Measurements from ENCODE around the gene WFDC10B. TPM values are rescaled to one million over a fixed set of nuclear protein-coding genes. Genes with fewer than 3 reads are reported as not detected.
"Not testable (repeated sequence)": the region's sequence is repeated elsewhere in the genome, so short reads cannot be mapped to it uniquely, and the experiment has no call there.

WFDC10B gene
- total RNA-seq = 0.49 TPM

- DNase-seq (ENCODE audit: low spot score) = peak; percentile 21
These were observed at the start of gene WFDC10B for GRCh38 chr20:45704969-45705637. Gene WFDC10B, minus strand, starts transcription at chr20:45705019. Its CDS starts 19,027 bp downstream, at chr20:45685992.

- DNase-seq (ENCODE audit: low spot score) = no peak
These were observed 47.9 kb upstream of the WFDC10B start for GRCh38 chr20:45752746-45753145.

GRCh38 chr20:45751721-45752120 is 46.9 kb upstream of the WFDC10B start:
- no peak for DNase-seq (ENCODE audit: low spot score)

- DNase-seq (ENCODE audit: low spot score) = no peak
These were observed 40.2 kb upstream of the WFDC10B start for GRCh38 chr20:45745015-45745414.

- DNase-seq (ENCODE audit: low spot score) = no peak
These were observed 37.8 kb upstream of the WFDC10B start for GRCh38 chr20:45742596-45742995.

GRCh38 chr20:45735988-45736387 is 31.2 kb upstream of the WFDC10B start:
- no peak for DNase-seq (ENCODE audit: low spot score)

GRCh38 chr20:45735552-45735951 is 30.7 kb upstream of the WFDC10B start:
- DNase-seq (ENCODE audit: low spot score) = no peak

- no peak for DNase-seq (ENCODE audit: low spot score)
These were observed 27.4 kb upstream of the WFDC10B start for GRCh38 chr20:45732199-45732598.

- no peak for DNase-seq (ENCODE audit: low spot score)
These were observed 22.2 kb upstream of the WFDC10B start for GRCh38 chr20:45727044-45727443.

GRCh38 chr20:45725134-45725533 is 20.3 kb upstream of the WFDC10B start:
- no peak for DNase-seq (ENCODE audit: low spot score)

GRCh38 chr20:45722047-45722446 is 17.2 kb upstream of the WFDC10B start, which contains the start of gene SPINT4:
Gene SPINT4, plus strand, starts transcription at chr20:45722347. Its CDS starts 21 bp downstream, at chr20:45722368.
- no peak for DNase-seq (ENCODE audit: low spot score)

- not testable (repeated sequence) for DNase-seq (ENCODE audit: low spot score)
These were observed 11.4 kb upstream of the WFDC10B start for GRCh38 chr20:45716141-45716688.

- no peak for DNase-seq (ENCODE audit: low spot score)
These were observed 2.9 kb downstream of the WFDC10B start, which contains the start of gene WFDC13 for GRCh38 chr20:45701873-45702272. Gene WFDC13, plus strand, starts transcription at chr20:45702038. Its CDS starts 86 bp downstream, at chr20:45702124.

- DNase-seq (ENCODE audit: low spot score) = no peak
These were observed 3.7 kb downstream of the WFDC10B start for GRCh38 chr20:45701104-45701503.

- no peak for DNase-seq (ENCODE audit: low spot score)
These were observed 9.3 kb downstream of the WFDC10B start for GRCh38 chr20:45695496-45695895.

GRCh38 chr20:45693346-45693745 is 11.5 kb downstream of the WFDC10B start:
- DNase-seq (ENCODE audit: low spot score) = not testable (repeated sequence)

GRCh38 chr20:45685896-45686295 is 18.9 kb downstream of the WFDC10B start:
- no peak for DNase-seq (ENCODE audit: low spot score)

- no peak for DNase-seq (ENCODE audit: low spot score)
These were observed 25.2 kb downstream of the WFDC10B start for GRCh38 chr20:45679650-45680049.

- no peak for DNase-seq (ENCODE audit: low spot score)
These were observed 32.1 kb downstream of the WFDC10B start for GRCh38 chr20:45672765-45673164.

- no peak for DNase-seq (ENCODE audit: low spot score)
These were observed 34.7 kb downstream of the WFDC10B start, which contains the start of gene WFDC11 for GRCh38 chr20:45670139-45670538. Gene WFDC11, minus strand, starts transcription at chr20:45670239. Its CDS starts 19,639 bp downstream, at chr20:45650600.

- DNase-seq (ENCODE audit: low spot score) = not testable (repeated sequence)
These were observed 47.8 kb downstream of the WFDC10B start for GRCh38 chr20:45657038-45657437.

- DNase-seq (ENCODE audit: low spot score) = not testable (repeated sequence)
These were observed 53.1 kb downstream of the WFDC10B start for GRCh38 chr20:45651726-45652125.

GRCh38 chr20:45649312-45649863 is 55.4 kb downstream of the WFDC10B start:
- DNase-seq (ENCODE audit: low spot score) = no peak
